Lung (tissue), 12 donors: ENCODE data around the gene STRA6. TPM values are rescaled to one million over a fixed set of nuclear protein-coding genes. Genes with fewer than 3 reads are reported as not detected.
A peak's percentile ranks its signal among the peaks of the same experiment; 100 is the strongest.

Experiments
- ATAC-seq: fragments of 200-7000 bp; cut with Tn5 transposase; one replicate; pipeline ENCODE4 v1.9.1; 2020; ENCODE audit warnings: moderate number of reproducible peaks; ENCODE audit not compliant: insufficient read depth, low FRiP score
- DNase-seq, 3 donors: peaks; one replicate each; pipeline ENCODE4 v3.0.0-alpha.2; 2013 to 2017
- H3K27ac ChIP-seq, 2 donors: one replicate each; pipeline ENCODE4 v1.5.1; 2013; ENCODE audit warnings: mild to moderate bottlenecking in 2 of 2, moderate library complexity in 2 of 2, control low read depth in 1 of 2, inconsistent platforms in 1 of 2, low read depth in 1 of 2, low read length in 1 of 2
- H3K27me3 ChIP-seq, 3 donors: one replicate each; pipeline ENCODE4 v1.5.1; 2013; ENCODE audit warnings: low read length in 2 of 3; ENCODE audit not compliant: control insufficient read depth in 3 of 3, insufficient read depth in 3 of 3
- H3K36me3 ChIP-seq, 4 donors: one replicate each; pipeline ENCODE4 v1.5.1; 2013; ENCODE audit warnings: low read length in 4 of 4, mild to moderate bottlenecking in 1 of 4, moderate library complexity in 1 of 4; ENCODE audit not compliant: control insufficient read depth in 4 of 4, insufficient read depth in 4 of 4
- H3K4me1 ChIP-seq, 5 donors: one replicate each; pipeline ENCODE4 v1.5.1; 2013; ENCODE audit warnings: low read length in 5 of 5, mild to moderate bottlenecking in 2 of 5, moderate library complexity in 1 of 5; ENCODE audit not compliant: control insufficient read depth in 5 of 5, insufficient read depth in 5 of 5
- H3K4me3 ChIP-seq: one replicate; pipeline ENCODE4 v1.5.1; 2013; ENCODE audit warnings: mild to moderate bottlenecking, control low read depth, moderate library complexity
- H3K9ac ChIP-seq, 2 donors: one replicate each; pipeline ENCODE4 v1.5.1; 2013; ENCODE audit warnings: low read length in 2 of 2, control low read depth in 1 of 2; ENCODE audit not compliant: insufficient read depth in 1 of 2
- H3K9me3 ChIP-seq, 4 donors: one replicate each; pipeline ENCODE4 v1.5.1; 2013; ENCODE audit warnings: low read length in 3 of 4, mild to moderate bottlenecking in 1 of 4, moderate library complexity in 1 of 4; ENCODE audit not compliant: control insufficient read depth in 4 of 4, insufficient read depth in 3 of 4
- CTCF ChIP-seq: IDR thresholded peaks from 2 replicates; pipeline ENCODE4 v1.5.1; 2012; ENCODE audit warnings: mild to moderate bottlenecking; ENCODE audit errors: control extremely low read depth, extremely low read depth
- WGBS, 2 donors: extraction: QIAGEN DNeasy Blood & Tissue Kit; methylation state at CpG; one replicate each; pipeline ENCODE4 v1.1.7; 2013; 5-methylcytosine and 5-hydroxymethylcytosine counted together
- polyA plus RNA-seq, 2 donors: library from polyadenylated mRNA; stranded (reverse); fragments of 200-250 nt; gene quantifications; one replicate each; pipeline ENCODE4 v1.2.1, GENCODE V29; 2013
- total RNA-seq, 2 donors: library from RNA; depleted of rRNA in 1 of 2; stranded (reverse); fragments of >200 nt in 1 of 2; gene quantifications; one replicate each; pipeline ENCODE4 v1.2.1, GENCODE V29; 2014 to 2021
- donor health status: control.
- donor health status: control.
- donor health status: Bipolar disorder and iron deficiency.
- donor health status: healthy.
- donor health status: DM: yes; HTN: yes; CAD: no.

Gene STRA6
- total and polyA plus RNA-seq, 4 donors: 0.40 to 2.6 (median 0.78) TPM

GRCh38 chr15:74205582-74205947, 3.0 kb upstream of the STRA6 start:
- ATAC-seq: no peak
- DNase-seq: no peak
- no peak overlapping the region for H3K27ac ChIP-seq
- no peaks in the 10 kb centered on the region for H3K9me3 ChIP-seq
- H3K4me3 ChIP-seq: no peak overlapping the region
- peaks cover 0 to 75% (median 6%) of the 10 kb centered on the region in 5 donors for H3K4me1 ChIP-seq
- H3K27me3 ChIP-seq: no peaks in the 10 kb centered on the region
- H3K9ac ChIP-seq: no peak overlapping the region
- no peak for TF ChIP-seq CTCF
- 73 to 82% methylated on average over 4 of the region's 4 CpGs for WGBS, 2 donors
- no peaks in the 10 kb centered on the region for H3K36me3 ChIP-seq

GRCh38 chr15:74203914-74204431, 1.4 kb upstream of the STRA6 start:
- Histone ChIP-seq H3K4me3 (no peak overlapping the region), H3K4me1 (peaks cover 0 to 62% (median 6%) of the 10 kb centered on the region in 5 donors), H3K27ac (no peak overlapping the region), H3K27me3 (no peaks in the 10 kb centered on the region), H3K36me3 (no peaks in the 10 kb centered on the region), H3K9me3 (no peaks in the 10 kb centered on the region), H3K9ac (no peak overlapping the region)
- DNase-seq: peak; percentile 82 to 90 (median 85)
- 67 to 70% methylated on average over 10 of the region's 10 CpGs for WGBS, 2 donors
- no peak for ATAC-seq
- TF ChIP-seq CTCF: no peak

GRCh38 chr15:74201710-74202420, 722 bp downstream of the STRA6 start:
- Histone ChIP-seq H3K4me1 (peaks cover 0 to 49% (median 6%) of the 10 kb centered on the region in 5 donors), H3K9ac (no peak overlapping the region), H3K27me3 (no peaks in the 10 kb centered on the region), H3K9me3 (no peaks in the 10 kb centered on the region), H3K27ac (no peak overlapping the region), H3K4me3 (no peak overlapping the region), H3K36me3 (no peaks in the 10 kb centered on the region)
- 63 to 64% methylated on average over 7 of the region's 7 CpGs for WGBS, 2 donors
- DNase-seq (no peak), ATAC-seq (no peak)
- TF ChIP-seq CTCF: no peak
